MM.1S (cell line): ENCODE results near the gene GTF2A2.

Experiments
- DNase-seq: peaks from one replicate; pipeline ENCODE4 v3.0.0-alpha.2; 2015
- H2AFZ ChIP-seq: fragments of 300-600 bp; sonication (generic); 2 replicates; pipeline ENCODE4 v1.6.0; 2016; ENCODE audit warnings: antibody characterized with exemption, low read length
- H3F3A ChIP-seq: fragments of 300-600 bp; sonication (generic); 2 replicates; pipeline ENCODE4 v1.6.1; 2016; ENCODE audit warnings: mild to moderate bottlenecking, antibody characterized with exemption, low read length, moderate library complexity, mixed read lengths; ENCODE audit not compliant: insufficient read depth
- H3K27ac ChIP-seq: fragments of 300-600 bp; sonication (generic); 2 replicates; pipeline ENCODE4 v1.5.1; 2016; ENCODE audit warnings: mild to moderate bottlenecking, low read length
- H3K27me3 ChIP-seq: fragments of 300-600 bp; sonication (generic); replicated peaks from 2 replicates; pipeline ENCODE4 v1.6.0; 2016; ENCODE audit warnings: low read length; ENCODE audit not compliant: insufficient read depth
- H3K36me3 ChIP-seq: fragments of 300-600 bp; sonication (generic); replicated peaks from 2 replicates; pipeline ENCODE4 v1.6.1; 2016; ENCODE audit warnings: mild to moderate bottlenecking, low read length, mixed read lengths; ENCODE audit not compliant: insufficient read depth
- H3K4me1 ChIP-seq: fragments of 300-600 bp; sonication (generic); 2 replicates; pipeline ENCODE4 v1.6.1; 2016; ENCODE audit warnings: low read length, mixed read lengths
- H3K4me2 ChIP-seq: fragments of 300-600 bp; sonication (generic); 2 replicates; pipeline ENCODE4 v1.6.0; 2016; ENCODE audit warnings: low read depth, low read length
- H3K4me3 ChIP-seq: fragments of 300-600 bp; sonication (generic); 2 replicates; pipeline ENCODE4 v1.5.1; 2016; ENCODE audit warnings: low read length, mixed read lengths
- H3K79me2 ChIP-seq: fragments of 300-600 bp; sonication (generic); 2 replicates; pipeline ENCODE4 v1.6.1; 2016; ENCODE audit warnings: mixed run types, low read length, mixed read lengths
- H3K9ac ChIP-seq: fragments of 300-600 bp; sonication (generic); 2 replicates; pipeline ENCODE4 v1.6.1; 2016; ENCODE audit warnings: low read length, mixed read lengths
- H3K9me2 ChIP-seq: fragments of 300-600 bp; sonication (generic); replicated peaks from 2 replicates; pipeline ENCODE4 v1.6.1; 2016; ENCODE audit warnings: mild to moderate bottlenecking, low read length, mixed read lengths; ENCODE audit not compliant: insufficient read depth
- H3K9me3 ChIP-seq: fragments of 300-600 bp; sonication (generic); replicated peaks from 2 replicates; pipeline ENCODE4 v1.6.1; 2016; ENCODE audit warnings: mild to moderate bottlenecking, low read length, mixed read lengths; ENCODE audit not compliant: insufficient read depth
- H4K20me1 ChIP-seq: fragments of 300-600 bp; sonication (generic); 2 replicates; pipeline ENCODE4 v1.6.1; 2016; ENCODE audit warnings: mild to moderate bottlenecking, low read length, moderate library complexity, mixed read lengths; ENCODE audit not compliant: insufficient read depth
- EZH2 ChIP-seq: fragments of 300-600 bp; sonication (generic); optimal IDR thresholded peaks from 2 replicates; pipeline ENCODE3; 2017; ENCODE audit warnings: low read depth, mild to moderate bottlenecking, antibody characterized with exemption, low read length, mixed read lengths
- EZH2phosphoT487 ChIP-seq: fragments of 300-600 bp; sonication (generic); IDR thresholded peaks from 2 replicates; pipeline ENCODE4 v1.6.1; 2018; ENCODE audit warnings: antibody characterized with exemption, low read length
- TF ChIP-seq, protein P1 (sequence below): fragments of 300-600 bp; sonication (generic); IDR thresholded peaks from 2 replicates; pipeline ENCODE4 v1.5.1; 2016; ENCODE audit warnings: antibody characterized with exemption, low read length, mixed read lengths

Gene GTF2A2

GRCh38 chr15:59694779-59695178 lies 37.5 kb upstream of the GTF2A2 start:
- Histone ChIP-seq H3K4me2 (no peak overlapping the region), H3K4me1 (peaks cover 3% of the 10 kb centered on the region; the same call in 1 of the 2 replicates), H4K20me1 (no peaks in the 10 kb centered on the region), H3K27me3 (no peaks in the 10 kb centered on the region), H3K9ac (no peak overlapping the region), H3F3A (peaks cover 7% of the 10 kb centered on the region), H3K9me2 (no peaks in the 10 kb centered on the region), H3K9me3 (no peaks in the 10 kb centered on the region), H3K4me3 (no peak overlapping the region), H3K79me2 (no peaks in the 10 kb centered on the region), H3K36me3 (no peaks in the 10 kb centered on the region), H2AFZ (no peak overlapping the region), H3K27ac (no peak overlapping the region)
- no peak for DNase-seq
- TF ChIP-seq, protein P1, sequence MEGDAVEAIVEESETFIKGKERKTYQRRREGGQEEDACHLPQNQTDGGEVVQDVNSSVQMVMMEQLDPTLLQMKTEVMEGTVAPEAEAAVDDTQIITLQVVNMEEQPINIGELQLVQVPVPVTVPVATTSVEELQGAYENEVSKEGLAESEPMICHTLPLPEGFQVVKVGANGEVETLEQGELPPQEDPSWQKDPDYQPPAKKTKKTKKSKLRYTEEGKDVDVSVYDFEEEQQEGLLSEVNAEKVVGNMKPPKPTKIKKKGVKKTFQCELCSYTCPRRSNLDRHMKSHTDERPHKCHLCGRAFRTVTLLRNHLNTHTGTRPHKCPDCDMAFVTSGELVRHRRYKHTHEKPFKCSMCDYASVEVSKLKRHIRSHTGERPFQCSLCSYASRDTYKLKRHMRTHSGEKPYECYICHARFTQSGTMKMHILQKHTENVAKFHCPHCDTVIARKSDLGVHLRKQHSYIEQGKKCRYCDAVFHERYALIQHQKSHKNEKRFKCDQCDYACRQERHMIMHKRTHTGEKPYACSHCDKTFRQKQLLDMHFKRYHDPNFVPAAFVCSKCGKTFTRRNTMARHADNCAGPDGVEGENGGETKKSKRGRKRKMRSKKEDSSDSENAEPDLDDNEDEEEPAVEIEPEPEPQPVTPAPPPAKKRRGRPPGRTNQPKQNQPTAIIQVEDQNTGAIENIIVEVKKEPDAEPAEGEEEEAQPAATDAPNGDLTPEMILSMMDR = no peak
- TF ChIP-seq EZH2phosphoT487 (no peak), EZH2 (no peak)

DNA sequence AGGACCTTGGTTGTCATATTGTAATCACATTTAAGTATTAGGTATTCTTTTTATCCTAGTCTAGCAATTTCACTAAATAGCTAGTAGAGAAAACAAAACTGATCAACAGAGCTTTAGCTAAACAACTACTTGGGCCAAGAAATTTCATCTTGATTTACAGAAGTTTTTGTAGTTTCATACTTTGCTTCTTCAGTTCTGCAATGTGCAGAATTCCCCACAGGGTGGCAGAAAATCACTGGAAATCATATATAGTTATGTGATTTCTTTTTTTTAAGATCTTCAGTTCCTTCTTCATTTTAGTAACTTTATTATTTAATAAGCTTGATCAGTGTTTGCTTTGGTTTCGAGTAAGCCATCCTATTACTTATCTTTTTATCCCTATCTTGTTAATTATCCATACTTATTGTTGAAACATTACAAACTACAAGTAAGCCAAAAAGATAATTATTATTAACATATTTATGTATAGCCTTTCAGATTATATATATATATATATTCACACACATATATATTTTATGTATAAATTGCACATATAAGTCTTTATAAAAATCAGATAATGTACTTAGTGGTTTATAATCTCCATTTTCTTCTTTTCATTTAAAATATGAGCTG lies 34.0 kb upstream of the GTF2A2 start:
- Histone ChIP-seq H2AFZ (no peak overlapping the region), H3K27me3 (no peaks in the 10 kb centered on the region), H3K79me2 (peaks cover 28% of the 10 kb centered on the region), H3K27ac (no peak overlapping the region; the same call in 1 of the 2 replicates), H3F3A (peaks cover 27% of the 10 kb centered on the region), H3K4me3 (no peak overlapping the region), H3K4me1 (peaks cover 11% of the 10 kb centered on the region), H3K9me2 (no peaks in the 10 kb centered on the region), H3K9ac (no peak overlapping the region), H4K20me1 (0 out of 2 replicates have a peak, but pooled peaks cover 6% of the 10 kb centered on the region), H3K36me3 (no peaks in the 10 kb centered on the region), H3K4me2 (no peak overlapping the region), H3K9me3 (no peaks in the 10 kb centered on the region)
- TF ChIP-seq EZH2 (no peak), EZH2phosphoT487 (no peak)
- TF ChIP-seq, protein P1 = peak; percentile 61
- peak; percentile 71 for DNase-seq

GRCh38 chr15:59689626-59690236 lies 32.4 kb upstream of the GTF2A2 start:
- no peaks in the 10 kb centered on the region for H3K9me3 ChIP-seq
- no peaks in the 10 kb centered on the region for H3K27me3 ChIP-seq
- H3K4me1 ChIP-seq = peaks cover 24% of the 10 kb centered on the region
- H3K36me3 ChIP-seq = no peaks in the 10 kb centered on the region
- peak overlapping the region; percentile 80 for H3K4me2 ChIP-seq
- H2AFZ ChIP-seq = peak overlapping the region; percentile 92
- H3K9ac ChIP-seq = peak overlapping the region; percentile 98
- TF ChIP-seq EZH2 (no peak), EZH2phosphoT487 (no peak)
- TF ChIP-seq, protein P1 = no peak
- H3K27ac ChIP-seq = peak overlapping the region; percentile 98
- no peaks in the 10 kb centered on the region for H3K9me2 ChIP-seq
- peak overlapping the region; percentile 99 for H3K4me3 ChIP-seq
- H3F3A ChIP-seq = peaks cover 27% of the 10 kb centered on the region
- 0 out of 2 replicates have a peak, but pooled peaks cover 6% of the 10 kb centered on the region for H4K20me1 ChIP-seq
- DNase-seq = peak; percentile 79
- peaks cover 44% of the 10 kb centered on the region for H3K79me2 ChIP-seq
